Left lobe of liver (tissue), 1 donor: ENCODE results near the gene PRR35. TPM values are rescaled to one million over a fixed set of nuclear protein-coding genes. Genes with fewer than 3 reads are reported as not detected.

Experiments used
- total RNA-seq: library from RNA; stranded (reverse); gene quantifications from one replicate; pipeline ENCODE4 v1.2.1, GENCODE V29; 2021
- donor health status: DM: no; HTN: yes; CAD: no.

Gene PRR35
- total RNA-seq, 1 donor from 2014 or later, result not detected

Other genes with a start within 250 kb of the PRR35 start
- 8.5 TPM for gene AXIN1, start 207.7 kb upstream of the PRR35 start, total RNA-seq
- 36.1 TPM for gene MRPL28, start 189.9 kb upstream of the PRR35 start, total RNA-seq
- 32.6 TPM for gene PGAP6, start 178.4 kb upstream of the PRR35 start, total RNA-seq
- gene NME4, start 163.2 kb upstream of the PRR35 start, total RNA-seq, result 64.9 TPM
- 109 TPM for gene DECR2, start 158.5 kb upstream of the PRR35 start, total RNA-seq
- gene RAB11FIP3, start 134.7 kb upstream of the PRR35 start, total RNA-seq, result 24.1 TPM
- 31.6 TPM for gene CAPN15, start 32.7 kb upstream of the PRR35 start, total RNA-seq
- 0.28 TPM for gene NHLRC4, start 6.6 kb downstream of the PRR35 start, total RNA-seq
- 42.1 TPM for gene PIGQ, start 9.6 kb downstream of the PRR35 start, total RNA-seq
- gene RAB40C, start 29.7 kb downstream of the PRR35 start, total RNA-seq, result 15.5 TPM
- 0.96 TPM for gene WFIKKN1, start 70.6 kb downstream of the PRR35 start, total RNA-seq
- 33.2 TPM for gene METTL26, start 75.9 kb downstream of the PRR35 start, total RNA-seq
- gene MCRIP2, start 81.4 kb downstream of the PRR35 start, total RNA-seq, result 101 TPM
- 17.2 TPM for gene WDR90, start 89.0 kb downstream of the PRR35 start, total RNA-seq
- 57.9 TPM for gene RHOT2, start 107.7 kb downstream of the PRR35 start, total RNA-seq
- gene RHBDL1, start 115.3 kb downstream of the PRR35 start, total RNA-seq, result 1.1 TPM
- 56.2 TPM for gene STUB1, start 120.0 kb downstream of the PRR35 start, total RNA-seq
- gene JMJD8, start 123.9 kb downstream of the PRR35 start, total RNA-seq, result 40.5 TPM
- 12.2 TPM for gene WDR24, start 130.0 kb downstream of the PRR35 start, total RNA-seq
- 0.30 TPM for gene FBXL16, start 145.4 kb downstream of the PRR35 start, total RNA-seq
- gene METRN, start 154.7 kb downstream of the PRR35 start, total RNA-seq, result 60.0 TPM
- 37.1 TPM for gene ANTKMT, start 160.8 kb downstream of the PRR35 start, total RNA-seq
- 0.38 TPM for gene CCDC78, start 166.0 kb downstream of the PRR35 start, total RNA-seq
- gene HAGHL, start 166.7 kb downstream of the PRR35 start, total RNA-seq, result 1.2 TPM
- 18.3 TPM for gene CIAO3, start 180.6 kb downstream of the PRR35 start, total RNA-seq
- gene MSLN, start 200.3 kb downstream of the PRR35 start, total RNA-seq, result 0.08 TPM
- 9.0 TPM for gene RPUSD1, start 228.0 kb downstream of the PRR35 start, total RNA-seq
- gene CHTF18, start 228.2 kb downstream of the PRR35 start, total RNA-seq, result 6.4 TPM
- gene GNG13, start 240.3 kb downstream of the PRR35 start, total RNA-seq, result not detected